ENCODE data around the gene CAMK1D. TPM values are rescaled to one million over a fixed set of nuclear protein-coding genes. Genes with fewer than 3 reads are reported as not detected.
"Not testable (repeated sequence)": the region's sequence is repeated elsewhere in the genome, so short reads cannot be mapped to it uniquely, and the experiment has no call there.

CAMK1D gene
- total RNA-seq, 1 donor from 2014 or later: 3.2 TPM

GRCh38 chr10:12742771-12743170 is 393.4 kb downstream of the CAMK1D start:
- DNase-seq (ENCODE audit: low spot score): no peak
- intact Hi-C loops (cut with DNase I): no loop called here

GRCh38 chr10:12743466-12743865 is 394.1 kb downstream of the CAMK1D start:
- intact Hi-C loops (cut with DNase I); DNase-seq (ENCODE audit: low spot score): not testable (repeated sequence)

- intact Hi-C loops (cut with DNase I): no loop called here
- no peak for DNase-seq (ENCODE audit: low spot score)
These were observed 394.6 kb downstream of the CAMK1D start for GRCh38 chr10:12743941-12744340.

- intact Hi-C loops (cut with DNase I): no loop called here
- DNase-seq (ENCODE audit: low spot score): no peak
These were observed 398.8 kb downstream of the CAMK1D start for GRCh38 chr10:12748186-12748585.

GRCh38 chr10:12749760-12750478 is 400.6 kb downstream of the CAMK1D start:
- intact Hi-C loops (cut with DNase I): no loop called here
- no peak for DNase-seq (ENCODE audit: low spot score)

- intact Hi-C loops (cut with DNase I): no loop called here
- no peak for DNase-seq (ENCODE audit: low spot score)
These were observed 401.3 kb downstream of the CAMK1D start for GRCh38 chr10:12750526-12751201.

GRCh38 chr10:12755075-12755474 is 405.7 kb downstream of the CAMK1D start:
- no peak for DNase-seq (ENCODE audit: low spot score)
- intact Hi-C loops (cut with DNase I): no loop called here

GRCh38 chr10:12757351-12757750 is 408.0 kb downstream of the CAMK1D start:
- DNase-seq (ENCODE audit: low spot score): no peak
- intact Hi-C loops (cut with DNase I): no loop called here

- DNase-seq (ENCODE audit: low spot score): no peak
- intact Hi-C loops (cut with DNase I): no loop called here
These were observed 408.9 kb downstream of the CAMK1D start for GRCh38 chr10:12758271-12758670.

- no peak for DNase-seq (ENCODE audit: low spot score)
- intact Hi-C loops (cut with DNase I): no loop called here
These were observed 416.9 kb downstream of the CAMK1D start for GRCh38 chr10:12766223-12766622.

- no peak for DNase-seq (ENCODE audit: low spot score)
- intact Hi-C loops (cut with DNase I): no loop called here
These were observed 419.1 kb downstream of the CAMK1D start for GRCh38 chr10:12768156-12769100.

GRCh38 chr10:12769323-12770044 is 420.1 kb downstream of the CAMK1D start:
- intact Hi-C loops (cut with DNase I): no loop called here
- DNase-seq (ENCODE audit: low spot score): no peak

- intact Hi-C loops (cut with DNase I): no loop called here
- no peak for DNase-seq (ENCODE audit: low spot score)
These were observed 422.8 kb downstream of the CAMK1D start for GRCh38 chr10:12771981-12772760.

GRCh38 chr10:12772797-12773587 is 423.6 kb downstream of the CAMK1D start:
- intact Hi-C loops (cut with DNase I): no loop called here
- DNase-seq (ENCODE audit: low spot score): no peak

GRCh38 chr10:12774204-12774894 is 425.0 kb downstream of the CAMK1D start:
- no peak for DNase-seq (ENCODE audit: low spot score)
- intact Hi-C loops (cut with DNase I): no loop called here

GRCh38 chr10:12777840-12778585 is 428.7 kb downstream of the CAMK1D start:
- intact Hi-C loops (cut with DNase I): no loop called here
- no peak for DNase-seq (ENCODE audit: low spot score)

Data from cardiac septum (tissue), 1 donor.